H1 (cell line): ENCODE measurements around the gene C2orf76.

Source experiments
- CTCF ChIP-seq, 3 experiments: IDR thresholded peaks; 1 replicate in 2 of 3; 2 replicates in 1 of 3; pipeline versions ENCODE4 v1.5.1 to v1.6.1; 2011; ENCODE audit warnings: low read length in 3 of 3, mild to moderate bottlenecking in 3 of 3, inconsistent platforms in 2 of 3, low read depth in 1 of 3, moderate library complexity in 1 of 3; ENCODE audit not compliant: insufficient read depth in 1 of 3; ENCODE audit errors: control extremely low read depth in 1 of 3
- EZH2 ChIP-seq: fragments of 200-600 bp; sonication (generic); IDR thresholded peaks from 2 replicates; pipeline ENCODE4 v1.7.1; 2012; ENCODE audit warnings: low read depth, mild to moderate bottlenecking, moderate library complexity, low read length, inconsistent platforms; ENCODE audit not compliant: severe bottlenecking
- MAX ChIP-seq: IDR thresholded peaks from 2 replicates; pipeline ENCODE4 v1.6.1; 2012; ENCODE audit warnings: inconsistent platforms
- NANOG ChIP-seq: IDR thresholded peaks from 2 replicates; pipeline ENCODE4 v1.6.1; 2011; ENCODE audit warnings: low read length, low read depth, mild to moderate bottlenecking, inconsistent platforms; ENCODE audit not compliant: insufficient read depth, poor library complexity, severe bottlenecking
- POLR2A ChIP-seq, 2 experiments: IDR thresholded peaks; 1 replicate in 1 of 2; 2 replicates in 1 of 2; pipeline ENCODE4 v1.6.1; 2011; ENCODE audit warnings: low read depth in 2 of 2, low read length in 2 of 2, mild to moderate bottlenecking in 2 of 2; ENCODE audit errors: control extremely low read depth in 1 of 2
- POLR2AphosphoS5 ChIP-seq: IDR thresholded peaks from 2 replicates; pipeline ENCODE4 v1.6.1; 2011; ENCODE audit warnings: low read depth, low read length
- RAD21 ChIP-seq, 2 experiments: IDR thresholded peaks in 1 of 2; conservative IDR thresholded peaks in 1 of 2; 2 replicates each; pipeline ENCODE4 v1.6.1; 2011; ENCODE audit warnings: low read depth in 2 of 2, low read length in 2 of 2, improper control_type of control experiment in 1 of 2, inconsistent platforms in 1 of 2, mild to moderate bottlenecking in 1 of 2, moderate library complexity in 1 of 2
- RXRA ChIP-seq: IDR thresholded peaks from 2 replicates; pipeline ENCODE4 v1.6.1; 2011; ENCODE audit warnings: low read depth, mild to moderate bottlenecking, low read length, moderate library complexity; ENCODE audit not compliant: insufficient read depth
- TBP ChIP-seq: IDR thresholded peaks from 2 replicates; pipeline ENCODE4 v1.6.1; 2011; ENCODE audit warnings: low read depth, low read length, improper control_type of control experiment
- TCF12 ChIP-seq: IDR thresholded peaks from 2 replicates; pipeline ENCODE4 v1.6.1; 2011; ENCODE audit warnings: low read depth, mild to moderate bottlenecking, low read length
- ZNF274 ChIP-seq: IDR thresholded peaks from 2 replicates; pipeline ENCODE4 v1.7.0; 2012; ENCODE audit warnings: low read length, borderline replicate concordance; ENCODE audit errors: extremely low read depth

- TF ChIP-seq CTCF (IDR thresholded peaks at IDR 0.05; ENCODE audit: control extremely low read depth in 1 of 3, insufficient read depth in 1 of 3, low read depth in 1 of 3, low read length in 3 of 3): no peak
- no peak for TF ChIP-seq POLR2AphosphoS5
- no peak for TF ChIP-seq TCF12
- TF ChIP-seq MAX: no peak
- TF ChIP-seq TBP: no peak
- TF ChIP-seq EZH2: no peak
- TF ChIP-seq ZNF274: no peak
- TF ChIP-seq RXRA: no peak
- no peak for TF ChIP-seq NANOG
- TF ChIP-seq RAD21 (IDR thresholded peaks at IDR 0.05 in 1 of 2, conservative IDR thresholded peaks at IDR 0.05 in 1 of 2; ENCODE audit: low read depth in 2 of 2, low read length in 2 of 2): no peak
- no peak for TF ChIP-seq POLR2A (IDR thresholded peaks at IDR 0.05; ENCODE audit: control extremely low read depth in 1 of 2, low read depth in 2 of 2, low read length in 2 of 2)
These were observed 39.2 kb downstream of the C2orf76 start for GRCh38 chr2:119327431-119327830.
